Dermis blood vessel endothelial cell (primary cell): Measurements from ENCODE around the gene MDGA2. TPM values are rescaled to one million over a fixed set of nuclear protein-coding genes. Genes with fewer than 3 reads are reported as not detected.

ENCODE experiments used
- DNase-seq: peaks from one replicate; pipeline ENCODE4 v3.0.0; 2010
- total RNA-seq: library from RNA; depleted of rRNA; stranded (reverse); fragments of >200 nt; gene quantifications from 2 replicates; pipeline ENCODE4 v1.2.3, GENCODE V29; 2014

Gene MDGA2
- total RNA-seq, 1 donor from 2014 or later: not detected

DNA sequence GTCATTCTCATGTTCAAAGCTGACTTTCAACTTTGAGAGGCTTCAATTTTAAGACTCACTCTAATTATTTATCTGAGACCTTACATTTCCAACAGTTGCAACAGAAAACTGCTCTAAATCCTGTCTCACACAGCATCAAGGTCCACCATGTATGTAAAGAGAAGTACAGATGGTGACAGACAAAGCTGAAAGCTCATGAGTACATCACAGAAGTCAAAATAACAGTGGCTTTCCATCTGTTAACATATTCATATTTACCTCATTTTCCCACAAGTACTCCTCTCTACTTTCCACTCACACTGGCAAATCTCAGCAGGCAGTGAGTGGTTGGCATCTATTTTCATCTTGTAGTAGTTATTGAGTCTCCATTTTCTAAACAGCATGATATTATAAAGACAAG, 192.0 kb downstream of the MDGA2 start:
- no peak for DNase-seq

DNA sequence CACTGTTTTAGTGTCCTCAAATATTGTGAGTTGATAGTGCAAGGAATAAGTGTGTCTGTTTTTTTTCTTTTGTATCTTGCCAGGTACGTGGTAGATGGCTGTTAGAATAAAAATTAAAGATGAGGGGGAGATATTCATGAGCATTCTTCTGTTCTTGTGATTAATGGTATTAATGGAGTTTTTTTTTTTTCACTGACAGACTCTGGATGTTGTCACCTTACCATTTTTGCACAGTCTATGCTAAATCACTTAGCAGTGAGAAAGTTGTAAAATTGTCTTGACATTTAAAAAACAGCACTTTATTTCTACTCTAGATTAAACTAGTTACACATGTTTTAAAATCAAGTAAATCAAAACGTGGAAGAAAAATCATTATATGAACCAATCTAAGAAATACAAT, 204.3 kb downstream of the MDGA2 start:
- DNase-seq: no peak

DNA sequence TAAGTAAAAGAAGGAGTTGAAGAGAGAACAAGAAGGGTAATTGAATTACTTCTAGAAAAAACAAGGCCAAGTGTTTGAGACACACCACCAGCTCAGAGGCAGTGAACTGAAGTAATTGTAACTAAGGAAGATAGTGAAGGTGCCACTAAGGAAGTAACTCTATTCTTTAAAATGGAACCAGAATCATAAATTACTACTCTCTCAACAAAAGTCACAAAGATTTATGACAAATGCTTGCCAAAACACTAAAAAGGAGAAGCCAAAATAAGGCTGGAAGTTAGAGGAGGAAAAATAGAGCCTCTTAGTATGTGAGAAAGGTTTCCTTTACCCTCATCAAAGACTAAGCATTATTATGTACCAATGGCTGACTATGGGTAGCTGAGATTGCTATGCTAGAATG, 208.5 kb downstream of the MDGA2 start:
- no peak for DNase-seq

DNA sequence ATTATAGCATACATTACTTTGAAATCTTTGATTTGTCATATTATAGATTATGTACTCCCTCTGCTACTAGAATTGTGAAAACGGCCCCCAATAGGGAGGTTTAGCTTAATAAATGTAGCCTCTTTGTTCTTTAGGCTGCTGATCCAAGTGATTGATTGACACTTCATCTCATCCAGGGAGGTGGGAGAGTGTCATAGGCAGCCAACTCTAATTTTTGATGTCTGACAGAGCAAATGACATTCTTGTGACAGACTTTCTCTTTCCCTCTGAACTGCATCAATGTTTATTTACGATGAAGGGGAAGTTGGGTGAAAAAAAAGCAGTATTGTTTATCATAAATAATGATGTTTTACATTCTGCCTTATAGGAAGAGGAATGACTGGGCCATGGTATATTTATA, 221.4 kb downstream of the MDGA2 start:
- no peak for DNase-seq

DNA sequence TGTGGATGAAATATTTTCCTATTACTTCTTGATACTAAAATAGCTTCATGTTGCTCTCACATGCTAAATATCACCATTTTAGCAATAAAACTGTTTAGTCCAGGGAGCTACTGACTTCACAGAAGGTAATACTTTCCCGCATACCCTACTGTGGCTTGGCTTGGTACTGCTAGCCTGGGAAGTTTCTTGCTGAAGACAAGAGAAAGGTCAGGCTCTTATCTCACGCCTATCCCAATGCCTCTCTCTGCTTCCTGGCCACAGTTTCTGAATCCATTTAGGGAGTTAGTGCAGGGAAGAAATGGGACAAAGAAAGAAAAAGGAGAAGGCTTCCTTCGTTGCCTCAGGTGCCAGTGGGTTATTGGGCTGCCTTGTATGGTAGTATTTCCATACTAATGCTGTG, 228.3 kb downstream of the MDGA2 start:
- no peak for DNase-seq

DNA sequence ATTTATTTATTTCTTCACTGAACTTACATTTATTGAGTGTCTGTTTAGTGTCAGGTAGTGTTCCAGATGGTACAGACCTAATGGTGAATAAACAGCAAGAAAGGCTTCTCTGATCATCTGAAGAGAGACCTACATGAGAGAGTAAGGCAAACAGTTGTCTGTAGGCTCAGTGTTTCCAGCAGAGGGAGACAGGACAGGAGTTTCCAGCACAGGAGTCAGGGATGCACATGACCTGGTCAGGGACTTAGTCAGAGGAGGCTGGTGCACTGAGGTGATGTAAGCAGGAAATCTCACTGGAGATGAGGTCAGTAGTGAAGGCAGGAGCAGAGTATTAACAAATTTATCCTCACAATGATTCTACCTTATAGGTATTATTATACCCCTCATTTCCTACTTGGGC, 233.2 kb downstream of the MDGA2 start:
- DNase-seq: no peak

DNA sequence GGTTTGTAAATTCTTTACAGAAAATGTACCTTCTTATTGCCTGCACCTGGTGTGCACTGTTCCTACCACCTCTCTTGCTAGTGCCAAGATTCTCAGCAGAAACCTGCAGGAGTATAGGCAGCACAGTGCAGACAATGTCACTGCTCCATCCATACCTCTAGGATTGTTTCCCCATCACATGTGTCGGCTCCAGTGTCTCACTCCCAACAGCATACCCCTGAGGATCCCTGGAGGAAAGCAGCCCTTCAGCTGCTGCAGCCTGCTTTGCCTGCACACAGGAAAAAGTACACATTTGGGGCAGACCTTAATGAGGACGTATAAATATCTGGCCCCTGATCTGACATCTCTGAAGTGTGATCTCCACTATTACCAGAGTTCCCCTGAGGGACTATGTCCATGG, 235.5 kb downstream of the MDGA2 start:
- no peak for DNase-seq

DNA sequence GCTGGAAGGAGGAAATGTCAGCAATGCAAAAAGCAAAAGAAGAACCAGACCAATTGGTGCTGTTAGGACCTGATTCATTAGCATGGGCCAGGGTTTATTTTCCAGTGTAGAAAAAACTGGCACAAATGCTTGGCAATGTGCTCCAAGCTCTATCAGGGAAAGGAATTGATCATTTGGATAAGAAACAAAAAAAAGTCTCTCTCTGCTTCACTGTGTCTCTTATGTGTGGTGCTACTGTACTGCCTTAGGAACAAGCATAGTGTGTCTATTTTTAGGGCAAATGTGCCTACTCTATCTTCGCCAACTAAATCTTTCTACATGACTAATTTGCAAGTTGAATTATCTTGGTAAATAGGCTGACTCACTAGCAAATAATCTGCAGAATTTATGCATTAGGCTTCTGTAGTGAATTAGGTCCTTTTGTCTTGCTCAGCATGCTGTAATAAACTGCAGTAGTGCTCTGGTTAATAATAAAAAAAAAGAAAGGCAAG, 236.7 kb downstream of the MDGA2 start:
- DNase-seq: no peak

DNA sequence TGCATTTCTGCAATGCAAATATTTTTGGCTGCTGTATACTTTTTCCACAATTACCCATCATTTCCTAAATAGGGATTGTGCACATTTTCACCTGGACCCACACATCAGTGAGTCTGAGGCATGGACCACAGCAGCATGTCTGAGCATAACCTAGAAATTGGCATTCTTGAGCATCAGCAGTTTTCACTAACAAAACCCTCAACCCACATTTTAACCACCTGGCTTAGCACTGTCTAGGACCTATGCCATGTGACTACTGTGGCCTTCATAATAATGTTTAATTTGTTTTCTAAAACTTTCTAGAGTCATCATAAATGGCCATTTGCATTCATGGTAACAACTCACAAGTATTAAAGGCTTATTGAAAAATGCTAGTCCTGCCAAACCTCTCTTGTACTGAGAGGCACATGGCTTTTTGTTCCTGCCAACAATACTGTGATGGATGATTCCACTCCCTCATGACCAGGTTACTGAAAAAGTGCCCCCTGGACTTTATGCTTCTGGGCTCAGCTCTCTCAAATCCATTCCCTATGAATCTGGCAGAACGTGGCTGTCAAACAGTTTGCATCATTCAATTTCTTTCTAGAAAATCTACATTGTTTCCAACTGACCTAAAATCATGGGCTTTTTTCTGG, 240.0 kb downstream of the MDGA2 start:
- DNase-seq: no peak

DNA sequence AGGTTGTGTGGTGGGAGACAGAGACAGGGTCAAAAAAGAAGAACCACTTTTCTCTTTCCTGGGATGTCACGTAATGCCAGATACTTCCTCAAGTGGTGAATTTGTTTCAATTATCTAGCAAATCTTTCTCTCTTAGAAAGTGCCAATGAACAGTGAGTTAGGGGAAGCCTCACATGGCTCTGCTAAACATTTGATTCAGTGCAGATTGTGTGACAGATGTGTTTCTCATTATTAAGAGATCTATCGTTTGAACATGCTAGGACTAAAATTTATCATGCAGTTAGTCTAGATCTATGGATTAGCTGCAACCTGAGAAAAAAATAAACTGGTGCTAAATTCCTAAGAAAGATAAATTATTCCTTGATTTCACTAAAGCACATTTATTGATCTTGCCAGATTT, 247.8 kb downstream of the MDGA2 start:
- DNase-seq: no peak

DNA sequence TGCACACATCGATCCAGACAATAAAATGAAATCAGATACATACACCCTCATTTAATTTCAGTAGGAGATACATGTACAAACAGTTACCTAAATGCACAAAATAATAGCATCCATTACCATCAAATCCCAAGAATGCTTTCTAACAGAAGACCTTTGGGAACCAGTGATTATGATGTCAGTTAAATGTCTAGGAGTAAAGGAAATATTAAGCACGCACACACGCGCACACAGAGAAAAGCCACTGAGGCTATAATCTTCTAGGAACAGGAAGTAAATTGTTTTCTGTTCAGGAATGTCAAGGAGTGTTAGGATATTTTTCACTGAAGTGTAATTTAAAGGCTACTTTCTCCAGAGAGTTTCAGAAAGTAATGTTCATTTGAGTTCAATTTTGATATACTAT, 250.1 kb downstream of the MDGA2 start:
- DNase-seq: no peak

DNA sequence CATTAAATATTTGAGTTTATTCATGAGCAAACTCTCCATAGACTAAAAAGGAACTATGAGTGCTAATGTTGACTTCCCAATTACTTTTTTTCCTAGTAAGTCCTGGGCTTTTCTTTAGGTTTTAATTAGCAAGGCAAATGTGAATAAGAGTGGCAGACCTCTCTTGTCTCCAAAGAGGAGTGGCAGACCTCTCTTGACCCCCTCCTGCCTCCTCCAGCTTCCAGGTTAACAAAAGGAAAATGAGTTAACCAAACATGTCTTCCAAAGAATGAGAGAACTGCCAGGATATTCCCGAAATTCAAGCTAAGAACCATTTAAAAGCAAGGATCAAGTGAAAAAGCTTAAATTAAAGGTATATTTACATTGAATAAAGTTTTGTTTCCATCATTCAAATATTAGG, 253.2 kb downstream of the MDGA2 start:
- no peak for DNase-seq

DNA sequence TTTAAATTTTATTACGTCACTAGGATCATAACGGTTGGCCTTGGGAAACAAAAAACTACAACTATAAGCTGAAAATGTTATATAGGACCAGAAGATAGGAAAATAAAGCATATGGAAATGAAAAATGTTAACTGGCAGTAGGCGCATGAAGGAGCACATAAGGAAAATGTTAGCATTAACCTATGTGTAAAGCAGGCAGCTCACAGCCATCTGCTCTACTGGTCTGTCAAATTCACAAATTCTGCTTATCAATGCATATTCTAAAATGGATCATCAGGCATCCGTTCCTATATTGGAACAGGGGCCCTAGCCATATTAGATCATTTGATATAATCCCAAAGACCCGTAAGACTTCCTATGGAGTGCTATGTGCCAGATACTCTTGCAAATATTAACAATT, 263.9 kb downstream of the MDGA2 start:
- no peak for DNase-seq

DNA sequence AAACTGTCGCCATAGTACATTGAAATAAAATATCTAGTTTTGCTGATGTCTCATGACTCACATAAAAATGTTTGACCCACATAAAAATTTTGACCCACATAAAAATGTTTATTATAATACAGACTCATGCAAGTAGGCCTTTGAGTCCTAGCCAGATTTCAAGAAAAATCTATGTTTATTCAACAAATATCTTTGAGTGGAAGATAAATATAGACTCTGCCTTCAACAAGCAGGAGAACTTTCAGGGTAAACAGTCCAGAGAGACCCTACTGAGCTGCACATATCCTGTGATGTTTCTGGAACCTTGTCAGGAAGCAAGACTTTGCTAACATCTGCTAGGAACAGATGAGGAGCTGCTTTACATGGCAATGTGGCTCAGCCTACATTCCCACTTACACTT, 283.1 kb downstream of the MDGA2 start:
- DNase-seq: no peak

DNA sequence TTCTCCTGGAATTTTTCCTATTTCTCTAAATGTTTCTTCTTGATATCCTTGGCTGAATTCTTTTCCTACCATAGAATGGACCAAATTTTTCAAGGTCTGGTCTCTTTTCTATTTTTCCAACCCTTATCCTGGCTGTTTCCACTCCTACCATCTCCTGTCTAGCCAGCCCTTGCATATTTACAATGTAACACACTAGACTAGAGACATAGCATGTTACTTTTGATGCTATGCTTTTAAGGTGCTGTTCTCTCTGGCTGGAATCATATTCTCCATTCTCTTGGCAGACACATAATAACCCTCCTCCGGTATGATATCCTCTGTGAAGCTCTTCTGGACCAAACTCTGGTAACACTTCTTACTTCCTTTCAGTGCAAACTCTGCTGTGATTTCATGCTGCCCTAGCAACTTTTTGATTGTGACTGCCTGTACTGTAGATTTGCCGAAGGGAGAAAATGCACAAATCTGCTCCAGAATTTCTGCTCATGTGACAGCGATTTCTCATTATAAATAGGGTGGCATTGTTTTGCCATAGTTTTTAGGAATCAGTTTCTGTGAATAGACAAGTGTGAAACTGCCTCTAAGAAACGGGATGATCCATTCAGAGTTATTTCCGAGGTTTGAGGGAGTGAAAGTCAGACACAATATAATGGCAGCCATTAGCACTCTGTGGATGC, 284.4 kb downstream of the MDGA2 start:
- DNase-seq: no peak

DNA sequence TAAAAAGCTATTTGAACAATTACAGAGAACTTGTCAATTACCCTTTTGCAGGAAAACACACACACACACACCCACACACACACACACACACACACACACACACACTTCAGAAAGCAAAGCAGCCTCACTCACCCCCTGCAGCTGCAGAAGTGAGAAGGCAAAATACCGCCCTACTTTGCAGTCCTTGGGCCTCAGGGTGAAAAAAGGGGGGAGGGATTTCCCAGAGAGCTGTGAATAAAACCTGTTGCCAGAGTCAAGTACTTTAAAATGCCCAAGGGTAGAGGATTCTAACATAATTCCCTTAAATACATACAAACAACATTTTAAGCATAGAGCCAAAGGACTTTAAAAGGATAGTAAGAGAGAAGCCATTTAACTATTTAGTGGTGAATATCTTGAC, 285.9 kb downstream of the MDGA2 start:
- DNase-seq: no peak

DNA sequence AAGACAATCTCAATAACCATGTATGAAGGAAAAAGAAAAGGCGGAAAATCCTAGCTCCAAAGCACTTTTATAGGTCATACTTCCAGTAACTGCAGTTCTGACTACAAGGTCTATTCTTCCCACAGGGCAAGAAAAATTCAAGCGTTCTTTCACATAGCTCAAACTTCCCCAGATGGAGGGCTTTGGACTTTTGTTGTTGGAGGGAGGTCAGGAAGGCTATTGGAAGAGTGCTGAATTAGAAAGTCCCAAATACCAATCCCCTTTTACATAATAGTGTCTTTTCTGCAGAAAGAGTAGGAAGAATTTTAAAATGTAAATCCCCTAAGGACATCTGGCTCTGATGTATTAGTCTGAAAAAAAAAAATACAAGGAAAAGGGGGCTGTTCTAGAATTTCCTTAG, 309.4 kb downstream of the MDGA2 start:
- DNase-seq: no peak

DNA sequence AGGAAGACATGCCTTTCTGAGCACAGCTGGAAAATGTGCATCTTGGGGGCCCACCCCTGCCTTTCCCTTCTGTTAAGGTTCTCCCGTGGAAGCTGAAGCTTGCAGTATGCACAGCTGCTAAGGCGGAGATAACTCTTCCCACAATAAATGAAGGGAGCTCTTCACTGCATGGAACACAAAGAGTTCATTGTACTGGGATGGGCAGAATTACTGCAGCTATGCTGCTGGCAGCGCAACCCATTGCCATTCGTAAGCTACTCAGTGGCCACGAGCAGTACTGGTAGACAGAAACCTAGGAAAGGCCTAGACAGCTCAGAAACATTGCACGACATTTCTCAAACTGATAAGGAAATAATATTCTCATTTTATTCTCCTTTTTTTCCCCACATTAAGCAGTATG, 310.2 kb downstream of the MDGA2 start:
- no peak for DNase-seq

DNA sequence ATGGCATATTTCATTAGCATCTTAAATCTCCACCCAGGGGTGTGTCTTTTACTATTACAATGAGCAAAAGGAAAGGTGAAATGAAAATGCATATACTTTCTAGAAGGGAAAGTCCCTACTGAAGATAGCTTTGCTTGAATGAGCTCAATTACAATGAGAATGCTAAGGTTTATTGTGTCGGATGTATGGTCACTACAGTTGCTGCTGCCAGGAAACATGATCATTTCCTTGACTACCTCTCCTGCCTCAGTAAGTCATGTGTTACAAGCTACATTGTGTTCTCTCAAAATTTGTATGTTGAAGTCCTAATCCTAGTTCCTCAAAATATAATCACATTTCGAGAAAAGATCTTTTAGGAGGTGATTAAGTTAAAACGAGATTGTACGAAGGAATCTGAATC, 322.2 kb downstream of the MDGA2 start:
- DNase-seq: no peak

DNA sequence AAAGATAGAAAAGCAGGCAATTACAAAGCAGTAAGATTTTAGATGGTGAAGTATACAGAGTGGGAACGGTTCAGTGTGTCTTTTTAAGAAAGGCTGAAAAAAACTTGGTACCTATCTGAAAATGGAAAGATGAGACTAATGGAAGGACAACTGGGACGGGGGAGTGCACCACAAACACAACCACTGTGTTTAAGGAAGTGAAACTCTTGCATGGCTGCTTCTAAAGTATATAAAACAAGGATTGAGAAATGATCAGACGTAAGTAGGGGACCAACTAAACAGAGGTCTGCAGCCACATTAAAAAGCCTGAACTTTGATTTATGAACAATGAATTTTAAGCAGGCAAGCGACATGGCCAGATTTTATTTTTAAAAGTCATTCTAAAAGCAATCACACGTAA, 328.6 kb downstream of the MDGA2 start:
- DNase-seq: no peak

DNA sequence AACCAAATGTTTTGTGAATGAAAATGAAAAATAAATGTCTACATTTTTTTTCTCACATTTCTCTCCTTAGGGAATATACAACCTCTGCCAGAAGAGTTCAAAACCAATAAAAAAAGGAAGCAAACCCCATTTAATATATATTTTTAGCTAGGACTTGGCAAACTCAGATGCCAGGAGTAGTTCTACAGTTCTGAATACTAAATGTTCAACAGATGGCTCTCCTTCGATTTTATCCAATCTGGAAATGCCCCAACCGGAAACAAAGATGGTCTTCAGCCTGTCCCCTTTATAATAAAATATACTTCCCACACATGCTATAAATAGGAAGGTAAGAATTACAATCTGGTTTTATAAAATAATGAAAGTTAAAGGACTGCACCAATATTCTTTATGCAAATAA, 330.4 kb downstream of the MDGA2 start:
- no peak for DNase-seq

DNA sequence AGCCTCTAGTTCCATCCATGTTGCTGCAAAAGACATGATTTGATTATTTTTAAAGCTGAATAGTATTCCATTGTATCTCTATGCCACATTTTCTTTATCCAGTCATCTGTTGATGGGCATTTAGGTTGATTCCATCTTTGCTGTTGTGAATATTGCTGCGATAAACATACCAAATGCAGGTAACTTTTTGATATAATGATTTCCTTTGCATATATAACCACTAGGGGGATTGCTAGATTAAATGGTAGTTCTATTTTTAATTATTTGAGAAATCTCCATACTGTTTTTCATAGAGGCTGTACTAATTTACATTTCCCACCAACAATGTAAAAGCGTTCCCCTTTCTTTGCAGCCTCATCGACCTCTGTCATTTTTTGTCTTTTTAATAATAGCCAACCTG, 342.5 kb downstream of the MDGA2 start:
- no peak for DNase-seq

DNA sequence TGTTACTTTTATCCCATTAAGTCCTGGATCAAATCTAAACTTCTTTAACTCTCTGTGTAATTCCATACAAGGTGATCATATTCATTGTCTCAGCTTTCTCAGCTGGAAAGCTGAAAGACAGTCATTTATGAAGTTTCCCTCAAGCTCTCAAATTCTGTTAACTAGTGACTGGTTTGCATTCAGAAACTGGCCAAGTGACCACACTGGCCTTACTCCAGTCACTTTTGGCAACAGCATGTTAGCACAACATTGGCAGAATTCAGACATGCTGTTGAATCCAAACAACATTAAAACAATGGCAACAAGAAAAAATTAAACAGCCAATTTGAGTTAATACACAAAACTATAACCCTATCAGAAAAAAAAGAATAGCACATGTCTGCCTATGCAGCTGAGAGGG, 343.3 kb downstream of the MDGA2 start:
- DNase-seq: no peak

DNA sequence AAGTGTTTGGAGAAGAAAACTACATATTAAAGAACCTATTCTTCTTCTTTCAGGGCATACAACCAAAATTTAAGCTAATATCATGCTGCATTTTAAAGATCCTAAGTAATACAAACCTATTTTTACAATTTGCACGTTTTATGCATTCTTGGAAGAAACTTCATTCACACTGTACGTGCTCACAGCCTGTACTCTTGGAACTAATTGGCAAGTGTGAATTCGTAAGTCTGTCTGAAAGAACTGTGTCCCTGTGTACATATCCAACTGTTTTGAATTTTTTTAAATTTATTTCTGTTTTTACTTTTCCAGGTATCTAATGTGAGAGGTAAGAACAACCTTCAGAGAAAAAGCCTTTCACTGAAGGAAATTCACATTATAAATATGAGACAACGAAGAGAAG, 347.0 kb downstream of the MDGA2 start:
- no peak for DNase-seq

DNA sequence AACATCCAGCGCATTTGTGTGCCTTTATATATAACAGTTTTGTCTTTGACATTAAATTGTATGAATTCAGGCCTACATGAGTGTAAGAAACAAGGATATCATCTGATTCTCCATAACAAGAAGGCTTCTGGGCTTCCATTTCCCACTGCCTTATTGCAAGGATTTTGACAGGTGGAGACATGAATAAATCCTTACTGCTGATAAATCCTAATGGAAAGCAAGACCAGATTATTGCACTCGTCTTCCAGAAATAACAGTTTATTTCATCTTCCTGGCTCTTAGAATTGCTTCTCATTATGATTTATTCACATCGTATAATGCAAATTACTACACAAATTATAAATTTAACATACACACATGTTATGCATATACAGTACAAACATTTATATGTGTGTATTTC, 348.1 kb downstream of the MDGA2 start:
- no peak for DNase-seq
